EL (cell line): ENCODE results near the gene LHX4.

Experiments
- DNase-seq: peaks from one replicate; pipeline ENCODE4 v3.0.0-alpha.2; 2016

LHX4 gene

GRCh38 chr1:180247061-180247460, 17.0 kb downstream of the LHX4 start:
- DNase-seq: no peak

DNA sequence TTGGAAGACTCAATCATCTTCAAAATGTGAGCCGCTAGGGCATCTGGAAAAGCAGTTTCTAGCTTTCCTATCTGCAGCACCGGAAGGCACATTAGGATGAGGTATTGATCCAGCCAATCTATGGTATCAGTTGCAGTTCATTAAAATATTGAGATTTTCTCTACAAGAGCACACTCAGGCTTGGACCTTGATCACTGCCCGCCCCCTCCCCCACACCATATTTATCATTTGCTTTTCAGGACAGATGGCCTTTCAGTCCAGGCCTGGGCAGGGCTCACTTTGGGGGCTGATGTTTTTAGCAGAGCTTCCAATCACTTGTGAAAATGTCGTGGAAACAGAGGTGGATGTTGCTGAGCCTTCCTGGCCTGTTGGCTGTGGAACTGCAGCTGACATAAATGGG, 17.5 kb downstream of the LHX4 start:
- no peak for DNase-seq

DNA sequence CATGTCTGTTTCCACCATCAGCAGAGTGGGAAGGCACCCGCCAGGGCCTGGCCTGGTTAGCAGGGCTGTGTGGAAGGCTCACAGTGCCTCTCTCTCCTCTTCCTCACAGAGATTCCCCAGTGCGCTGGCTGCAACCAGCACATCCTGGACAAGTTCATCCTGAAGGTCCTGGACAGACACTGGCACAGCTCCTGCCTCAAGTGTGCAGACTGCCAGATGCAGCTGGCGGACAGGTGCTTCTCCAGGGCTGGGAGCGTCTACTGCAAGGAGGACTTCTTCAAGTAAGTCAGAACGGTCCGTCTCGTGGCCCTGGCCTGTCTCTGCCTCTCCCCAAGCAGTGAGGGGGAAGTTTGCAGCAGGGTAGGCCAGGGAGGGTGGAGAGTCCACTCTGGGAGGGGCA, 18.1 kb downstream of the LHX4 start:
- no peak for DNase-seq

DNA sequence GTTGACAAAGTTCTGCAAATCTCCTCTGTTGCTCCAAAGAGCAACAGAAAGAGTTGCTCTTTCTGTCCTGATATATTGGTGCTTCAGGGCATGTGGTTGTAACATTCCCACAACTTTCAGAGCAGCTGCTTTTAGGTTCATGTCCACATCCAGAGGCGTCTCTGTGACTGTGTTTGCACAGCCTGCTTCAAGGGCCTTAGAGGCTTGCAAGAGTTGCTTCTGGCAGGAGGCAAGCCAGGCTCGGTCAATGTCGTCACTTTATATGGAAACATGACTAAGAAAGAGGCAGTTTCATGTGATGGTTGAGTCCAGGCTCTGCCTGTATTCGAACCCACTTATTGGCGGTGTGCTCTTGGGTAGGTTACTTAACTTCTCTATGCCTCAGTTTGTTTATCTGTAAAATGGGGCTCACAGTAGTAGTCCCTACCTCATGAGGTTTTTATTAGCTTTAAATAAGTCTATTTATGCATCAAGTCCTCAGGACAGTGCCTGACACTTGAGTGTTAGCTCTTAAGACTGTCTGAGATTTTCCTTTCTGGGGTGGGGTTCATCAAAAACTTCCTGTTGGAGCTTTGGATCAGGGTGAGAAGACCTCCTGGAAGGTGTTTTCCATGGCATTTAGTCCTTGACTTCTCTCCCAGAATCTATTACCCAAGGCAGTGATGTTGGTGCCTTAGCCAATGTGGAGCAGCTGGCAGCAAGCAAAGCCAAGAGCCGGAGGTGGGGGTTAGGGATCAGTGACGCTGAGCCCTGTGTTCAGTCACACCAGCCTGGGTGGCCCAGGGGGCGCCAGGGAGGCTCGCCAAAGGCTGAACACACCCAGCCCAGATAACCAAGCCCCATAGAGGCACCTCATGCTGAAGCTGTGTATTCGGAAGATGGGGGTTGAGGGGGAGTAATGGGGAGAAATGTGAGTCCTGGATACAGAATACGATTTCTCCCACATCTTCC, 18.9 kb downstream of the LHX4 start:
- no peak for DNase-seq

DNA sequence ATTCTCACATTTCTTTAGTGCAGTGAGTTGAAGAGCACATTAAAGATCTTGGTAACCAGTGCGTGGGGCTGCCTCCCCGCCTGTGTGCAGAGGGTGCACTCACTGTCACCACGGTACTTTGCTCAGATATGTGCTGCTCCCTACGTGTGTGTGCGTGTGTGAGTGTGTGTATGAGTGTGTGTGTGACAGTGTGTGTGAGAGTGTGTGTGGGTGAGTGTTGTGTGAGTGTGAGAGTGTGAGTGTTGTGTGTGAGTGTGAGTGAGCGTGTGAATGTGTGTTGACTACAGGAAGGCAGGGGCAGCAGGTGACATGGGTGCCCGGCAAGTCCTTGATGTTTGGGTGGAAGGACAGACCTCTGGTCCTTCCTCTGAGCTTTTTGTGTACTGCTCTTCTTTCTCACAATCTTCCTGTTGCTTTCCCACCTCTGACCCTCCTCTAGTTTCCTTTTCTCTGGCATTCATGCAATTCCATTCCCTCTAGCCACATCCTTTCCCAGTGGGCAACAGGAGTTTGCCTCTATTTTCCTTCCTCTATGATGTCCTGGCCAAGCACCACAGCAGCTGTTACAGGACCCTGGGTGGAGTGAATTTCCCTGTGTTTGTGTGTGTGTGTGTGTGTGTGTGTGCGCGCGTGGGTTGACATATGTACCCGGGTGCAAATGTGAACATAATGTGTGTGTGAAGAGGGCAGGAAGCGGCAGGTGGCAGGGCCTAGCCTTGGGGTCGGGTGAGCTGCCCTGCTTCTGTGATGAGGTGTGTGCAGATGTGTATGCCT, 19.8 kb downstream of the LHX4 start:
- peak; percentile 46 for DNase-seq

- no peak for DNase-seq
Observed at GRCh38 chr1:180250499-180250770, 20.4 kb downstream of the LHX4 start.

- no peak for DNase-seq
Observed at GRCh38 chr1:180250883-180251509, 20.9 kb downstream of the LHX4 start.

GRCh38 chr1:180251526-180252305, 21.7 kb downstream of the LHX4 start:
- no peak for DNase-seq

- peak; percentile 62 for DNase-seq
Observed at GRCh38 chr1:180252638-180253536, 22.8 kb downstream of the LHX4 start.

DNA sequence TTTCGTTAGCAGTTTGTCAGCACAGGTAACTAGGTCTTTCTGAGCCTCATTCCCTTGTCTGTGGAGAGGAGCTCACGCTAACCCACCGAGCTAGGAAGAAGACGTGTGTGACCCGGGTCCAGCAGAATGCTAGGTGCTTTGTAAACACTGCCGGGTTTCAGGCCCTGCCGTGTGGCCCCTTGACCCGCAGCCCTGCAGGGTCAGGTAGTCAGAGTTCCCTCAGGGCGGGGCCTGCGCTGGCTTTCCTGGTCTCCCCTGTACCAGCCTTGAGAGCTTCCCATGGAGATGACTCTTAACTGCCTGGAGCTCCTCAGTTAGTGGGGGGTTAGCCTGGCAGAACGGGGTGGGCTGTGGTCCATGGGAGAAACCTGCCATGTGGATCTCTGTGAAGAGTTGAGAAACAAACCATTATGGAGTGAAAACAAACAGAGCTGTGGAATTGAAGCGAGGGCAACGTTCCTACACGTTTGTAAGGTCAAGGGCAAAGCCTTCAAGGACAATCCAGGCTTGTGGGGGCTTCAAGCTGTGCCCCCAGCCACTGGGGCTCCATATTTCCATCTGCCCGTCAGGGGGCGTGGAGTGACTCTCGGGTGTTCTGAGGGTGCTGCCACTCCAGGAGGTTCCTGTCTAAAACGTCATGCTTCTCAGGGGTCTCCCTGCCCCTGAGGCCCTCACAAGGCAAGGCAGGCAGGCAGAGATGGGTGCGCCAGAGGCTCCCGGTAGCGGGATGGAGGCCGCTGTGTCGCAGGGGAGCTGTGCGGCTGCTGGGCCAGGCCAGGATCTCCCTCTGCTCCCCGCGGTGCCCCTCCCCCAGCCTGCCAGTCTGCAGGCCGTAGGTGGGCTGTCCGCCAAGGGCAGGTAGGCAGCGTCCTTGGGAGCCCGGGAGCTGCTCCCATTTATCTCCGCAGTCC, 23.8 kb downstream of the LHX4 start:
- no peak for DNase-seq

GRCh38 chr1:180254496-180254819, 24.4 kb downstream of the LHX4 start:
- no peak for DNase-seq

GRCh38 chr1:180254854-180255253, 24.8 kb downstream of the LHX4 start:
- no peak for DNase-seq

DNA sequence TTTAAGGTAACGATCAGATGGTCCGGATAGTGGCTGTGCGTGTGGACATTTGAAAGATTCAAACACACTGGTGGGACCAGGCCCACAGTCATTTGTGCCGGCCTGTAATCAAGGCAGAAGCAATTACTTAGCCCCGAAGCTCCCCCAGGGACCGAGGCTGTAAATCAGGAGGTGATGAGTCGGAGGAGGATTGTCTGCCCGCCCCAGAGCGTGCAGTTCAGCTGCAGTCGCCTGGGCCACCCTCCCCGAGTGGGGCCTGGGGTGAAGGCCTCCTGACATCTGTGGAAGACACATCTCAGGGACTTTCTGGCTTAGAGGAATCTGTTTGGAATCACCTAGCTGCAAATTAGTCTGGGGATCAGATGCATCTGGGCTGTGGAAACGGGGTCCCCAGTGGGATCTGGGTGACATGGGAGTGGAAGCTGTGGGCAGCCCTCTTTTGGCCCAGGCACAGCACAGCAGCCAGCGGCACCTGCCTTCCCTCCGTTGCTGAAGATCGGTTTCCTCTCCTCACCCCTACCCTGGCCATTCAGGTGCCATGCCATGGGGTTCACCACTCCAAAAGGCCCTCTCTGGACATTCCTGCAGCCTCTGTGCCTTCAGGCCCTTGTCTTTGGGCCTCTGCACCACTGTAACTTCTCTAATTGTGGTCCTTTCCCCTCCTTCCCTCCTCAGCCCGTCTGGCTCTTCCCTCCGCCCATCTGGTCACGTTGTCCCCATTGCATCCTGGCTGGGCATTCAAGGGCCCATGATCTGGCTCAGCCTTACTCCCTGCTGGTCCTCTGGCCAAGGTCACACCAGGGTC, 25.7 kb downstream of the LHX4 start:
- DNase-seq: no peak

GRCh38 chr1:180256341-180257027, 26.4 kb downstream of the LHX4 start:
- DNase-seq: no peak

GRCh38 chr1:180257028-180257386, 26.9 kb downstream of the LHX4 start:
- DNase-seq: no peak

GRCh38 chr1:180257486-180257885, 27.4 kb downstream of the LHX4 start:
- no peak for DNase-seq

GRCh38 chr1:180258290-180258689, 28.2 kb downstream of the LHX4 start:
- DNase-seq: no peak

- no peak for DNase-seq
Observed at GRCh38 chr1:180258935-180259334, 28.9 kb downstream of the LHX4 start.
